Measurements from ENCODE around the gene SPOCK1. TPM values are rescaled to one million over a fixed set of nuclear protein-coding genes. Genes with fewer than 3 reads are reported as not detected.

SPOCK1 gene
- total and polyA plus RNA-seq, 7 experiments from 2014 or later = 2.8 TPM; not detected in 6

DNA sequence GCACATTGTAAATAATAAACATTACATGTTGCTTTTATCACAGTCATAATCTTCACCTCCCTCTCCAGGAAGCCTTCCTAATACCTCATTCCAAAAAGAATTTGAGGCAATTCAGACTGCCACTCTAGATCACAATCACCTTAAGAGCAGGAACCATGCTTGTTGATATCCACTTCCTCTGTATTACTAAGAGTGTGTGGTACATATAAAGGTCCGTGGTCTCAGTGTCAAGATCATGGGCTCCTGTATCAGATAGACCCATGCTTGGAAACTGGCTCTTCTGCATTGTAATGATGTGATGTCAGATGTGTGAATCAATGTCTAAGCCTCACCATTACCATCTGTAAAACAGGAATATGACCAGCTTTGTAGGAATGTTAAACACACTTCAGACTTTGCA lies 114.1 kb downstream of the SPOCK1 start:
- peaks cover 0 to 22% (median 7%) of the 10 kb centered on the region in 5 donors for H3K27me3 Mint-ChIP-seq
- ATAC-seq (no peak), DNase-seq (no peak)
- no peak overlapping the region for H3K27ac Mint-ChIP-seq
- H3K9me3 Mint-ChIP-seq = peaks cover 4 to 35% (median 18%) of the 10 kb centered on the region in 11 donors
- POLR2A ChIA-PET = no interaction called here
- Histone ChIP-seq H3K36me3 (ENCODE audit: control insufficient read depth in 2 of 3, insufficient read depth in 3 of 3, low read length in 3 of 3) (no peaks in the 10 kb centered on the region), H3K4me1 (ENCODE audit: control insufficient read depth in 2 of 2, insufficient read depth in 2 of 2, low read length in 2 of 2) (no peaks in the 10 kb centered on the region), H3K4me3 (ENCODE audit: low read length) (no peak overlapping the region), H3K27ac (ENCODE audit: low read depth, low read length) (no peak overlapping the region), H3K9me3 (ENCODE audit: control insufficient read depth in 2 of 3, low read length in 3 of 3) (peaks cover 0 to 7% (median 0%) of the 10 kb centered on the region in 3 experiments), H3K27me3 (ENCODE audit: control insufficient read depth in 2 of 2, insufficient read depth in 2 of 2, low read length in 2 of 2) (no peaks in the 10 kb centered on the region)
- H3K4me1 Mint-ChIP-seq = no peaks in the 10 kb centered on the region
- peaks cover 0 to 8% (median 4%) of the 10 kb centered on the region in 5 donors for H3K36me3 Mint-ChIP-seq
- CTCF ChIA-PET = no interaction called here
- intact Hi-C loops (cut with micrococcal nuclease) = no loop called here
- no peak overlapping the region for H3K4me3 Mint-ChIP-seq

DNA sequence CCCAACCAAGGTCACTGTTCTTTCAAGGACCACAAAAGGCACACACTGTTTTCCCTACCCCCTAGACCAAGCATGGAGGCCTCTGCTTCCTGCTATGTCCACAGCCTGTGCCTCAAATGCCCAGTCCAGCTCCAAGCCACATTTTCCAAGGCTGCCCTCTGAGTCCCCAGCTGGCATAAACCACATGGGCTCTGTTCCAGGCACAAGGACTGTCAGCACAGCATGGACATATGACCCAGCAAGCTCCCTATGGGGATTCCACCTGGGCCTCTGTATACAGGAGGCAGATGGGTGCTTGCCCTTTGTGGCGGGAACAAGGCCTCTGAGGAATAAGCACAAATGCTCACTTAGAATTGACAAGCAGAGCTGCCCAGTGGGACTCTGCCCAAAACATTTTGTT lies 115.2 kb downstream of the SPOCK1 start:
- no peak overlapping the region for H3K27ac Mint-ChIP-seq
- intact Hi-C loops (cut with micrococcal nuclease) = no loop called here
- H3K4me1 ChIP-seq (ENCODE audit: control insufficient read depth in 2 of 2, insufficient read depth in 2 of 2, low read length in 2 of 2) = no peaks in the 10 kb centered on the region
- CTCF ChIA-PET = no interaction called here
- H3K27me3 ChIP-seq (ENCODE audit: control insufficient read depth in 2 of 2, insufficient read depth in 2 of 2, low read length in 2 of 2) = no peaks in the 10 kb centered on the region
- DNase-seq = no peak
- H3K27ac ChIP-seq (ENCODE audit: low read depth, low read length) = no peak overlapping the region
- peaks cover 0 to 7% (median 0%) of the 10 kb centered on the region in 3 experiments for H3K9me3 ChIP-seq (ENCODE audit: control insufficient read depth in 2 of 3, low read length in 3 of 3)
- H3K36me3 ChIP-seq (ENCODE audit: control insufficient read depth in 2 of 3, insufficient read depth in 3 of 3, low read length in 3 of 3) = no peaks in the 10 kb centered on the region
- POLR2A ChIA-PET = interaction anchor here (0.6 kb wide), 1 partner anchor 223 kb away, joined by 3 read pairs; no protein-coding TSS in a partner anchor
- peaks cover 0 to 8% (median 4%) of the 10 kb centered on the region in 5 donors for H3K36me3 Mint-ChIP-seq
- no peak for ATAC-seq
- no peak overlapping the region for H3K4me3 Mint-ChIP-seq
- H3K9me3 Mint-ChIP-seq = peaks cover 4 to 39% (median 23%) of the 10 kb centered on the region in 11 donors
- no peaks in the 10 kb centered on the region for H3K4me1 Mint-ChIP-seq
- H3K27me3 Mint-ChIP-seq = peaks cover 0 to 22% (median 11%) of the 10 kb centered on the region in 5 donors
- no peak overlapping the region for H3K4me3 ChIP-seq (ENCODE audit: low read length)

DNA sequence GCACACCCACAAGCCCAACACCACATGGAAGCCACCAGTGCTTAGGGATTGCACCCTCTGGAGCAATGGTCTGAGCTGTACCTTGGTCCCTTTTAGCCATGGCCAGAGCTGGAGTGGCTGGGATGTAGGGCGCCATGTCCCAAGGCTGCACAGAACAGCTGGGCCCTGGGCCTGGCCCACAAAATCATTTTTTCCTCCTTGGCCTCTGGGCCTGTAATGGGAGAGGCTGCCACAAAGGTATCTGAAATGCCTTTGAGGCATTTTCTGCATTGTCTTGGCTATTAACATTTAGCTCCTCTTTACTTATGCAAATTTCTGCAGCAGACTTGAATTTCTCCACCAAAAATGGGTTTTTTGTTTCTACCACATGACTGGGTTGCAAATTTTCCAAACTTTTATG lies 117.6 kb downstream of the SPOCK1 start:
- Mint-ChIP-seq H3K27ac (no peak overlapping the region), H3K9me3 (peaks cover 4 to 42% (median 24%) of the 10 kb centered on the region in 11 donors), H3K4me3 (no peak overlapping the region), H3K27me3 (peaks cover 0 to 39% (median 11%) of the 10 kb centered on the region in 5 donors), H3K36me3 (peaks cover 0 to 8% (median 4%) of the 10 kb centered on the region in 5 donors), H3K4me1 (no peaks in the 10 kb centered on the region)
- H3K27me3 ChIP-seq (ENCODE audit: control insufficient read depth in 2 of 2, insufficient read depth in 2 of 2, low read length in 2 of 2) = no peaks in the 10 kb centered on the region
- ATAC-seq (no peak), DNase-seq (no peak)
- H3K4me1 ChIP-seq (ENCODE audit: control insufficient read depth in 2 of 2, insufficient read depth in 2 of 2, low read length in 2 of 2) = no peaks in the 10 kb centered on the region
- ChIA-PET POLR2A (no interaction called here), CTCF (no interaction called here)
- H3K27ac ChIP-seq (ENCODE audit: low read depth, low read length) = no peak overlapping the region
- H3K4me3 ChIP-seq (ENCODE audit: low read length) = no peak overlapping the region
- H3K9me3 ChIP-seq (ENCODE audit: control insufficient read depth in 2 of 3, low read length in 3 of 3) = peaks cover 0 to 7% (median 0%) of the 10 kb centered on the region in 3 experiments
- intact Hi-C loops (cut with micrococcal nuclease) = no loop called here
- no peaks in the 10 kb centered on the region for H3K36me3 ChIP-seq (ENCODE audit: control insufficient read depth in 2 of 3, insufficient read depth in 3 of 3, low read length in 3 of 3)

DNA sequence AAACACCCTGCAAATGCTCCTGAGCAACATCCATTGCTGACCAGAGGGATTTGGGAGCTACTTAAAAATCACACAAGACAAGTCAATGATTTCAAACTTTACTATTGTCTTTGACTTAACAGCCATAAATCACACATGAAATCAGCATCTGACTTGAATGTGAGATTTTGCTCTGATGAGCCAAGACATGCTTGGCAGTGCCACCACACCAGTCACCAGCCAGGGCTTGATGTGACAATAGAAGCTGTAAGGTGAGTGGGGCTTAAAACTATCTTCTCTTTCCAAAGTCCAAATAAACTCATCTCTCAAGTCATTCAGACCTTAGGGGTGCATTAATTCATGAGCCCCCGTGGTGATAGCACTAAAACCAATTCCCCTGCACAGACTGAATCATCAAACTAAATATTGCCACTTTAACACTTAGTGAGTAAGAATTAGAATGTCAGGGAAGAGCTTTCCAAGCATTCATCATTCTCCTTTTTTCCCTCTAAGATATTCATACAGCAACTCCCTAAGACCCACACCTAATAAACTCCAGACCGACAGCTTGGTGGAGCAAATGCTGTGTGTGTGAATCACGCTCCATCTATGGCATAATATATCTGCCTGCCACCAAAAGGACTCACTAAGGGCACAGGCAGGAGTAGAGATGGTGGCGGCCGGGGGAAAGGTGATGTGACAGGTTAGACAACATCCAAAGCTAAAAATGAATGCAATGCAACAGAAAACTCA lies 119.4 kb downstream of the SPOCK1 start:
- H3K27me3 Mint-ChIP-seq = peaks cover 0 to 32% (median 4%) of the 10 kb centered on the region in 5 donors
- H3K9me3 Mint-ChIP-seq = peaks cover 4 to 42% (median 21%) of the 10 kb centered on the region in 11 donors
- no peaks in the 10 kb centered on the region for H3K4me1 Mint-ChIP-seq
- H3K27me3 ChIP-seq (ENCODE audit: control insufficient read depth in 2 of 2, insufficient read depth in 2 of 2, low read length in 2 of 2) = no peaks in the 10 kb centered on the region
- H3K36me3 Mint-ChIP-seq = peaks cover 0 to 8% (median 4%) of the 10 kb centered on the region in 5 donors
- no peaks in the 10 kb centered on the region for H3K4me1 ChIP-seq (ENCODE audit: control insufficient read depth in 2 of 2, insufficient read depth in 2 of 2, low read length in 2 of 2)
- ChIA-PET CTCF (interaction anchor here (0.6 kb wide), 1 partner anchor 21 kb away, joined by 3 read pairs; no protein-coding TSS in a partner anchor), POLR2A (no interaction called here)
- intact Hi-C loops (cut with micrococcal nuclease) = no loop called here
- no peak overlapping the region for H3K4me3 ChIP-seq (ENCODE audit: low read length)
- no peak for DNase-seq
- H3K9me3 ChIP-seq (ENCODE audit: control insufficient read depth in 2 of 3, low read length in 3 of 3) = peaks cover 0 to 7% (median 0%) of the 10 kb centered on the region in 3 experiments
- H3K27ac ChIP-seq (ENCODE audit: low read depth, low read length) = no peak overlapping the region
- no peaks in the 10 kb centered on the region for H3K36me3 ChIP-seq (ENCODE audit: control insufficient read depth in 2 of 3, insufficient read depth in 3 of 3, low read length in 3 of 3)
- ATAC-seq = no peak
- H3K27ac Mint-ChIP-seq = no peak overlapping the region
- H3K4me3 Mint-ChIP-seq = no peak overlapping the region

DNA sequence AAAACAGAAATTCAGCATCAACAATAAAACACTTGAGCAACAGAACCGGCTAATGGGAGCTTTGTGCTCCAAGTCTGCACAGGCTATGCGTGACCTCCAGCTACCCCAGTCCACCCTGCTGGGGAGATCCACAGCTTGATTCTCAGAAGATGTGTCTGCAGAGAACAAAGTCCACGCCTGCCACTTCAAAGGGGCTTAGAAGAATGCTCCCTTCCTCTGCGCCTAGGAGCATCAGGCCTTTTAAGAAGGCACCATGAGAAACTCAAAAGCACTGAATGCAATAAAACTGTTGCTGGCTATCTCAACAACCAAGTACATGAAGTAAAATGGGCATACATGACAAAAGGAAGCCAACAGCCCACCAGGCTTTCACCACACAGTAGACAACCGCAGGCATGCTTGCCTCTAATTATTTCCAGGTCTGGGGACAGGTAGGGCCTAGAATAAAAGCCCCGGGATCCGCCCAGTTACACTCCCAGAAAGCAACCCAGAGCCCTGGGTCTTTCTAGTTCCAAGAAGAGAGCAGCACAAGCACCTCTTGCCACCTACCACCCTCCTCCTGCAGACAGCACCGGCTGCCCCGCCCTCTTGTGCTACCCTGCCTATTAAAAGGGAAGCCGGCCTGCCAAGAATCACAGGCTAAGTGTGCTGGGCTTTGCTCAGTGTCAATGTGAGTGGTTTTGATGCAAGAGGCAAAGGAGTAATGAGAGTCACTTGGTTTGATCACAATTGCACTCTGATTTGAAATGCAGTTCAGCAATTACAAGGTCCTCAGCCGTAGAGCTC lies 123.2 kb downstream of the SPOCK1 start:
- Mint-ChIP-seq H3K4me1 (no peaks in the 10 kb centered on the region), H3K9me3 (peaks cover 0 to 16% (median 11%) of the 10 kb centered on the region in 11 donors), H3K36me3 (peaks cover 0 to 3% (median 0%) of the 10 kb centered on the region in 5 donors), H3K4me3 (no peak overlapping the region), H3K27ac (no peak overlapping the region), H3K27me3 (peaks cover 0 to 27% (median 0%) of the 10 kb centered on the region in 5 donors)
- H3K27me3 ChIP-seq (ENCODE audit: control insufficient read depth in 2 of 2, insufficient read depth in 2 of 2, low read length in 2 of 2) = no peaks in the 10 kb centered on the region
- CTCF ChIA-PET = no interaction called here
- no peak overlapping the region for H3K27ac ChIP-seq (ENCODE audit: low read depth, low read length)
- intact Hi-C loops (cut with micrococcal nuclease) = no loop called here
- no peaks in the 10 kb centered on the region for H3K4me1 ChIP-seq (ENCODE audit: control insufficient read depth in 2 of 2, insufficient read depth in 2 of 2, low read length in 2 of 2)
- POLR2A ChIA-PET = no interaction called here
- peaks cover 0 to 1% (median 0%) of the 10 kb centered on the region in 3 experiments for H3K9me3 ChIP-seq (ENCODE audit: control insufficient read depth in 2 of 3, low read length in 3 of 3)
- DNase-seq (no peak), ATAC-seq (no peak)
- H3K36me3 ChIP-seq (ENCODE audit: control insufficient read depth in 2 of 3, insufficient read depth in 3 of 3, low read length in 3 of 3) = no peaks in the 10 kb centered on the region
- H3K4me3 ChIP-seq (ENCODE audit: low read length) = no peak overlapping the region

DNA sequence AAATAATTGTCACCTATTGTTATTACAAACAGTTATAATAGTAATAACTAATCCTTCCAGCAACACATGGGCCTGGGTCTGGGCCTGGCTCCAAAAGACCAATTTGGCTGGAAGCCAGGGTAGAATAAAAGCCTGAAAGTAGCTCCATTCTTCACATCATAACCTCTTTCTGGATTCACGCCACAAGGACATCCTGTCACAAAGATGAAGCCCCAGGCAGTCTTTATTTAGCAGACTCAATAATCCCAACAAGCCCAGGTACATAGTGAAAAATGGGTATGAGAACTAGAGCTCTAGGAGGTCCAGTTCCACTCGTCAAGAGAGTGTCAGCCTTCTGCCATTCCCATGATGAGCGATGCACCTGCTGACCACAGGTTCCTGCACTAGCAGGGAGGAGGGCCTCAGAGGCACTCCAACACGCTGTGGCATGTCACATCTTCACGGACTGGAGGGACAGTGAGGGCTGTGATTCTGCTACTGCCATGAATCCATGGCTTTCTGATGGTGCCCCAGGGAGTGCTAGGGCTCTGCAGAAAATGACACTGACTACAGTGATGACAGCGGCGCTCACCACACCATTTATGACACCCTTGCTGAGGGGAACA lies 124.9 kb downstream of the SPOCK1 start:
- Mint-ChIP-seq H3K4me1 (no peaks in the 10 kb centered on the region), H3K36me3 (no peaks in the 10 kb centered on the region), H3K27ac (no peak overlapping the region), H3K9me3 (peaks cover 0 to 4% (median 0%) of the 10 kb centered on the region in 11 donors), H3K27me3 (peaks cover 0 to 27% (median 0%) of the 10 kb centered on the region in 5 donors), H3K4me3 (no peak overlapping the region)
- no peak for ATAC-seq
- Histone ChIP-seq H3K9me3 (ENCODE audit: control insufficient read depth in 2 of 3, low read length in 3 of 3) (no peaks in the 10 kb centered on the region), H3K4me3 (ENCODE audit: low read length) (no peak overlapping the region), H3K27me3 (ENCODE audit: control insufficient read depth in 2 of 2, insufficient read depth in 2 of 2, low read length in 2 of 2) (no peaks in the 10 kb centered on the region), H3K27ac (ENCODE audit: low read depth, low read length) (no peak overlapping the region), H3K36me3 (ENCODE audit: control insufficient read depth in 2 of 3, insufficient read depth in 3 of 3, low read length in 3 of 3) (no peaks in the 10 kb centered on the region), H3K4me1 (ENCODE audit: control insufficient read depth in 2 of 2, insufficient read depth in 2 of 2, low read length in 2 of 2) (no peaks in the 10 kb centered on the region)
- intact Hi-C loops (cut with micrococcal nuclease) = no loop called here
- ChIA-PET CTCF (no interaction called here), POLR2A (no interaction called here)
- DNase-seq = no peak

All from naive thymus-derived CD4-positive, alpha-beta T cell (primary cell).